H1 (cell line): Measurements from ENCODE around the gene PPFIBP2.

Experiments used
- CEBPB ChIP-seq: IDR thresholded peaks from 2 replicates; pipeline ENCODE4 v1.6.1; 2012; ENCODE audit warnings: low read depth, low read length
- CHD2 ChIP-seq: IDR thresholded peaks from 2 replicates; pipeline ENCODE4 v1.6.1; 2012; ENCODE audit warnings: low read length, improper control_type of control experiment
- EZH2 ChIP-seq: fragments of 200-600 bp; sonication (generic); IDR thresholded peaks from 2 replicates; pipeline ENCODE4 v1.7.1; 2012; ENCODE audit warnings: low read depth, mild to moderate bottlenecking, moderate library complexity, low read length, inconsistent platforms; ENCODE audit not compliant: severe bottlenecking
- FOSL1 ChIP-seq: IDR thresholded peaks from 2 replicates; pipeline ENCODE4 v1.6.1; 2011; ENCODE audit warnings: mild to moderate bottlenecking, low read depth, low read length, moderate library complexity; ENCODE audit not compliant: insufficient read depth
- POLR2AphosphoS5 ChIP-seq: IDR thresholded peaks from 2 replicates; pipeline ENCODE4 v1.6.1; 2011; ENCODE audit warnings: low read depth, low read length
- RAD21 ChIP-seq, 2 experiments: IDR thresholded peaks in 1 of 2; conservative IDR thresholded peaks in 1 of 2; 2 replicates each; pipeline ENCODE4 v1.6.1; 2011; ENCODE audit warnings: low read depth in 2 of 2, low read length in 2 of 2, improper control_type of control experiment in 1 of 2, inconsistent platforms in 1 of 2, mild to moderate bottlenecking in 1 of 2, moderate library complexity in 1 of 2
- RFX5 ChIP-seq: IDR thresholded peaks from 2 replicates; pipeline ENCODE4 v1.6.1; 2011; ENCODE audit warnings: low read depth, low read length, improper control_type of control experiment, borderline replicate concordance
- TAF1 ChIP-seq: IDR thresholded peaks from 2 replicates; pipeline ENCODE4 v1.6.1; 2011; ENCODE audit warnings: mild to moderate bottlenecking, low read depth, low read length
- TEAD4 ChIP-seq: IDR thresholded peaks from 2 replicates; pipeline ENCODE4 v1.6.1; 2012; ENCODE audit warnings: low read depth, low read length, inconsistent platforms, mixed read lengths
- YY1 ChIP-seq: IDR thresholded peaks from 2 replicates; pipeline ENCODE4 v1.6.1; 2011; ENCODE audit warnings: low read depth, mild to moderate bottlenecking, low read length
- TF ChIP-seq, protein P1 (sequence below), 3 experiments: IDR thresholded peaks; 1 replicate in 2 of 3; 2 replicates in 1 of 3; pipeline versions ENCODE4 v1.5.1 to v1.6.1; 2011; ENCODE audit warnings: low read length in 3 of 3, mild to moderate bottlenecking in 3 of 3, inconsistent platforms in 2 of 3, low read depth in 1 of 3, moderate library complexity in 1 of 3; ENCODE audit not compliant: insufficient read depth in 1 of 3; ENCODE audit errors: control extremely low read depth in 1 of 3

- TF ChIP-seq, protein P1, sequence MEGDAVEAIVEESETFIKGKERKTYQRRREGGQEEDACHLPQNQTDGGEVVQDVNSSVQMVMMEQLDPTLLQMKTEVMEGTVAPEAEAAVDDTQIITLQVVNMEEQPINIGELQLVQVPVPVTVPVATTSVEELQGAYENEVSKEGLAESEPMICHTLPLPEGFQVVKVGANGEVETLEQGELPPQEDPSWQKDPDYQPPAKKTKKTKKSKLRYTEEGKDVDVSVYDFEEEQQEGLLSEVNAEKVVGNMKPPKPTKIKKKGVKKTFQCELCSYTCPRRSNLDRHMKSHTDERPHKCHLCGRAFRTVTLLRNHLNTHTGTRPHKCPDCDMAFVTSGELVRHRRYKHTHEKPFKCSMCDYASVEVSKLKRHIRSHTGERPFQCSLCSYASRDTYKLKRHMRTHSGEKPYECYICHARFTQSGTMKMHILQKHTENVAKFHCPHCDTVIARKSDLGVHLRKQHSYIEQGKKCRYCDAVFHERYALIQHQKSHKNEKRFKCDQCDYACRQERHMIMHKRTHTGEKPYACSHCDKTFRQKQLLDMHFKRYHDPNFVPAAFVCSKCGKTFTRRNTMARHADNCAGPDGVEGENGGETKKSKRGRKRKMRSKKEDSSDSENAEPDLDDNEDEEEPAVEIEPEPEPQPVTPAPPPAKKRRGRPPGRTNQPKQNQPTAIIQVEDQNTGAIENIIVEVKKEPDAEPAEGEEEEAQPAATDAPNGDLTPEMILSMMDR (IDR thresholded peaks at IDR 0.05; ENCODE audit: control extremely low read depth in 1 of 3, insufficient read depth in 1 of 3, low read depth in 1 of 3, low read length in 3 of 3), result no peak
- TF ChIP-seq CHD2 (no peak), RAD21 (IDR thresholded peaks at IDR 0.05 in 1 of 2, conservative IDR thresholded peaks at IDR 0.05 in 1 of 2; ENCODE audit: low read depth in 2 of 2, low read length in 2 of 2) (no peak), POLR2AphosphoS5 (no peak), TAF1 (no peak), RFX5 (no peak), FOSL1 (no peak), EZH2 (no peak), TEAD4 (no peak), CEBPB (no peak), YY1 (no peak)
Measured at GRCh38 chr11:7613394-7613720, 99.6 kb downstream of the PPFIBP2 start.
